Heart left ventricle (tissue), 16 donors: Measurements from ENCODE around the gene CUBN. TPM values are rescaled to one million over a fixed set of nuclear protein-coding genes. Genes with fewer than 3 reads are reported as not detected.
A peak's percentile ranks its signal among the peaks of the same experiment; 100 is the strongest.

Experiments
- ATAC-seq, 4 donors: fragments of 200-7000 bp; cut with Tn5 transposase; one replicate each; pipeline ENCODE4 v1.9.1; 2020 to 2022; ENCODE audit warnings: moderate library complexity in 4 of 4, mild to moderate bottlenecking in 3 of 4, moderate number of reproducible peaks in 1 of 4
- DNase-seq, 5 donors: peaks; one replicate each; pipeline ENCODE4 v3.0.0-alpha.2; 2020
- H3K27ac ChIP-seq, 12 donors: fragments of 200-600 bp; sonication (generic) in 4 of 12; one replicate each; pipeline versions ENCODE4 v1.5.0 to v1.8.0; 2016 to 2022; ENCODE audit warnings: mild to moderate bottlenecking in 2 of 12
- H3K27me3 ChIP-seq, 9 donors: fragments of 200-600 bp; sonication (generic) in 2 of 9; one replicate each; pipeline versions ENCODE4 v1.5.1 to v1.8.0; 2016 to 2022; ENCODE audit warnings: mild to moderate bottlenecking in 3 of 9
- H3K36me3 ChIP-seq, 9 donors: fragments of 200-600 bp; sonication (generic) in 2 of 9; one replicate each; pipeline versions ENCODE4 v1.5.0 to v1.8.0; 2018 to 2022; ENCODE audit warnings: mild to moderate bottlenecking in 2 of 9
- H3K4me1 ChIP-seq, 12 donors: fragments of 200-600 bp; sonication (generic) in 4 of 12; one replicate each; pipeline versions ENCODE4 v1.5.0 to v1.8.0; 2016 to 2022; ENCODE audit warnings: mild to moderate bottlenecking in 3 of 12
- H3K4me3 ChIP-seq, 12 donors: fragments of 200-600 bp; sonication (generic) in 4 of 12; one replicate each; pipeline versions ENCODE4 v1.5.0 to v1.8.0; 2017 to 2022; ENCODE audit warnings: mild to moderate bottlenecking in 9 of 12, moderate library complexity in 4 of 12
- H3K9me3 ChIP-seq, 12 donors: fragments of 200-600 bp; sonication (generic) in 4 of 12; one replicate each; pipeline versions ENCODE4 v1.5.0 to v1.8.0; 2016 to 2022; ENCODE audit warnings: mild to moderate bottlenecking in 1 of 12
- POLR2A ChIP-seq, 2 donors: fragments of 450-650 bp; IDR thresholded peaks; one replicate each; pipeline ENCODE4 v1.6.1; 2017; ENCODE audit warnings: antibody characterized with exemption in 2 of 2, mild to moderate bottlenecking in 2 of 2, moderate library complexity in 2 of 2
- WGBS, 4 donors: extraction: QIAGEN DNeasy Blood & Tissue Kit in 2 of 4; methylation state at CpG; one replicate each; pipeline versions ENCODE4 v1.1.5 to v1.1.7; 2013 to 2018; 5-methylcytosine and 5-hydroxymethylcytosine counted together
- intact Hi-C, 10 donors: fragments of 100-400 bp; cut with DNase I; formaldehyde crosslinking; loops; one replicate each; pipeline versions ENCODE4 v1.11.1 to v1.14.2; 2022
- polyA plus RNA-seq, 2 donors: library from polyadenylated mRNA; stranded (reverse); fragments of 200-250 nt; gene quantifications; one replicate each; pipeline ENCODE4 v1.2.3, GENCODE V29; 2013
- total RNA-seq, 9 donors: library from RNA; depleted of rRNA in 2 of 9; stranded (reverse); fragments of >200 nt in 2 of 9; fragmentation: NEBNext Ultra II Directional in 3 of 9; extraction: Animal tissue kit (Norgen Biotek cat#: 25700) in 3 of 9; gene quantifications; one replicate each; pipeline versions ENCODE4 v1.1.0 to v1.2.4, GENCODE V29; 2016 to 2023
- TF ChIP-seq, protein P1 (sequence below), 12 donors: fragments of 200-600 bp; sonication (generic) in 4 of 12; IDR thresholded peaks; one replicate each; pipeline versions ENCODE4 v1.5.0 to v1.8.0; 2018 to 2022; ENCODE audit warnings: antibody characterized with exemption in 12 of 12, mild to moderate bottlenecking in 5 of 12
- donor health status: ischemic (EF 13 %, LVEDD 7.1; RV severe dilation, severe dysfunction).
- donor health status: healthy with polysubstance abuse.
- donor health status: DM: no; HTN: yes; CAD: no.
- donor health status: DM: no; HTN: no; CAD: no.
- donor health status: ischemic (EF 25% LVEDD 6.9; RV normal size, moderate dysfunction).
- donor health status: ischemic (EF 25% LVEDD 5.7; RV mildly dilated, moderate dysfunction).
- donor health status: healthy.
- donor health status: DM: yes; HTN: yes; CAD: no.
- donor health status: ischemic (EF 35%, LVEDD 5.7; RV mildly dilated, moderate dysfunction).
- donor health status: nonischemic (EF 11% LVEDD 7.7; RV severe dilation, severe dysfunction).
- donor health status: DM: yes; HTN: yes; CAD: no.
- donor health status: PGD.
- donor health status: ischemic (EF 29% LVEDD 5.4; RV normal size, mild dysfunction).
- donor health status: nonischemic (EF 23%, LVEDD 6.1; RV moderate dilation, normal function).

CUBN gene
- total and polyA plus RNA-seq, 11 donors: 0.07 to 1.5 (median 0.44) TPM

DNA sequence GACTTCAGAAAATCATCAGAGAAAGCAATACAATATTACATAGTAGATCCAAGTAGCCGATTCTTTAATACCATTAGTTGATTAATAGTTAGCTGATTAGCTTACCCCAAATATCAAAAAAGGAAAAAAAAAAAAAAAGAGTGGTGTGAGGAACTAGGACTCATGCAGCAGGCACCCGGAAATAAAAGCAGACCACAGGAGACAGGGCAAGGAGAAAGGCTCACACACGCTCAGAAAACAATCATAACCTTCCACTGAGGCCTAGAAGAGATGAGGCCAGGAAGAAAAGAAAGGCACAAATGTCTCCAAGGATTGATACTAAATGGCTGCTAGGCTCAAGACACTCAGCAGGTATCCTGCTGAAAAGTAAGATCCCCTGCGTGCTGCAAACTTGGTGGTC is 45.9 kb upstream of the CUBN start:
- intact Hi-C loops: no loop called here
- no peaks in the 10 kb centered on the region for H3K27me3 ChIP-seq
- no peaks in the 10 kb centered on the region for H3K9me3 ChIP-seq
- H3K27ac ChIP-seq: no peak overlapping the region
- peak overlapping the region in 8 of 12 donors; percentile 1 to 32 (median 14) for H3K4me3 ChIP-seq
- ATAC-seq (no peak), DNase-seq (no peak)
- 55 to 63% (median 60%) methylated on average over 4 of the region's 4 CpGs for WGBS, 4 donors
- no peak for TF ChIP-seq POLR2A (IDR thresholded peaks at IDR 0.05)
- TF ChIP-seq, protein P1, sequence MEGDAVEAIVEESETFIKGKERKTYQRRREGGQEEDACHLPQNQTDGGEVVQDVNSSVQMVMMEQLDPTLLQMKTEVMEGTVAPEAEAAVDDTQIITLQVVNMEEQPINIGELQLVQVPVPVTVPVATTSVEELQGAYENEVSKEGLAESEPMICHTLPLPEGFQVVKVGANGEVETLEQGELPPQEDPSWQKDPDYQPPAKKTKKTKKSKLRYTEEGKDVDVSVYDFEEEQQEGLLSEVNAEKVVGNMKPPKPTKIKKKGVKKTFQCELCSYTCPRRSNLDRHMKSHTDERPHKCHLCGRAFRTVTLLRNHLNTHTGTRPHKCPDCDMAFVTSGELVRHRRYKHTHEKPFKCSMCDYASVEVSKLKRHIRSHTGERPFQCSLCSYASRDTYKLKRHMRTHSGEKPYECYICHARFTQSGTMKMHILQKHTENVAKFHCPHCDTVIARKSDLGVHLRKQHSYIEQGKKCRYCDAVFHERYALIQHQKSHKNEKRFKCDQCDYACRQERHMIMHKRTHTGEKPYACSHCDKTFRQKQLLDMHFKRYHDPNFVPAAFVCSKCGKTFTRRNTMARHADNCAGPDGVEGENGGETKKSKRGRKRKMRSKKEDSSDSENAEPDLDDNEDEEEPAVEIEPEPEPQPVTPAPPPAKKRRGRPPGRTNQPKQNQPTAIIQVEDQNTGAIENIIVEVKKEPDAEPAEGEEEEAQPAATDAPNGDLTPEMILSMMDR (IDR thresholded peaks at IDR 0.05): no peak
- no peaks in the 10 kb centered on the region for H3K36me3 ChIP-seq
- H3K4me1 ChIP-seq: peaks cover 0 to 13% (median 0%) of the 10 kb centered on the region in 12 donors

DNA sequence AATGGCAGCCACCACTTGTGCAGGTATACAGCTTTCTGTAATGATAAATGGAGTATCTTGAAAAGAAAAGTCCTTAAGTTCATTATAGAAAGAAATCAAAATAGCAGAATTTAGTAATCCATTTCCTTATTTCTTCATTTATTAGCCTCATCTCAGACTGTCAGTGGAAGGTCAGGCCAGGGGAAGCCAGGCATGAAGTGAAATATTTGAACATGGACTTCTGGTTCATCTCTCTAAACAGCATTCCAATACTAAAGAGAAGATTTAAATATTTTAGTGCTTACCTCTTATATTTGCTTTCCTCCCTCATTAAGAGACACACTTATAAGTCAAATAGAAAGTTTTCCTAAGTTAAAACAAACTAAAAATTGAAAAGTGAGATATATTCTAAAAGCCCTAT is 45.0 kb upstream of the CUBN start:
- H3K36me3 ChIP-seq: no peaks in the 10 kb centered on the region
- no peak for ATAC-seq
- TF ChIP-seq, protein P1 (IDR thresholded peaks at IDR 0.05): no peak
- TF ChIP-seq POLR2A (IDR thresholded peaks at IDR 0.05): no peak
- no peak for DNase-seq
- H3K27me3 ChIP-seq: no peaks in the 10 kb centered on the region
- intact Hi-C loops: no loop called here
- H3K27ac ChIP-seq: no peak overlapping the region
- H3K4me1 ChIP-seq: peaks cover 0 to 13% (median 0%) of the 10 kb centered on the region in 12 donors
- peak overlapping the region in 1 of 12 donors; percentile 18 for H3K4me3 ChIP-seq
- H3K9me3 ChIP-seq: no peaks in the 10 kb centered on the region

DNA sequence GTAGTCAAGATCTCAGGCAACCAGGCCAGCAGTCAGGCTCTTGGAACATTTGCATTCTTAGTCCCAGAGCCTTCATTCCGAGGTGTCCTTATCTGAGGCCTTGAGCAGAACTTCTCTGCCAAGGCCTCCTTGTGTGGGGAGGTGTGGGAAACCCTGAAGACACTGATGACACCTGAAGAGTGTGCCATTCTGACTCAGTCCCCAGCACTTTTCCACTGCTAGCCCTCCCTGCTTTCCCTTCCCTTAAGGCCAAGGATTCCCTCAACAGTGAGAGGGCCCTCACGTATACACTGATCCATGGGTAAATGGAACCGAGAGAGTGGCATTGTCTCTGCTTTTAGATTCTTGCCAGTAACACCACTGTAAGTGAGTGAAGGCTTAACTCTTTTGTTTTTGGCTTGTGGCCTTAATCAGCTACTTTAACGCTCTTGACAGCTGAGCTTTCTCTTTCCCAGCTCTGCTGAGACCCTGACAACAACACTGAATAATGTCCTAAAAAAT is 41.6 kb upstream of the CUBN start:
- peak overlapping the region in 1 of 12 donors; percentile 15 for H3K4me3 ChIP-seq
- H3K36me3 ChIP-seq: no peaks in the 10 kb centered on the region
- H3K27ac ChIP-seq: peak overlapping the region in 1 of 12 donors; percentile 1
- no peak for TF ChIP-seq POLR2A (IDR thresholded peaks at IDR 0.05)
- TF ChIP-seq, protein P1 (IDR thresholded peaks at IDR 0.05): no peak
- peaks cover 0 to 13% (median 0%) of the 10 kb centered on the region in 12 donors for H3K4me1 ChIP-seq
- ATAC-seq (no peak), DNase-seq (no peak)
- 57 to 67% (median 61%) methylated on average over 4 of the region's 4 CpGs for WGBS, 4 donors
- intact Hi-C loops: no loop called here
- no peaks in the 10 kb centered on the region for H3K9me3 ChIP-seq
- H3K27me3 ChIP-seq: no peaks in the 10 kb centered on the region

DNA sequence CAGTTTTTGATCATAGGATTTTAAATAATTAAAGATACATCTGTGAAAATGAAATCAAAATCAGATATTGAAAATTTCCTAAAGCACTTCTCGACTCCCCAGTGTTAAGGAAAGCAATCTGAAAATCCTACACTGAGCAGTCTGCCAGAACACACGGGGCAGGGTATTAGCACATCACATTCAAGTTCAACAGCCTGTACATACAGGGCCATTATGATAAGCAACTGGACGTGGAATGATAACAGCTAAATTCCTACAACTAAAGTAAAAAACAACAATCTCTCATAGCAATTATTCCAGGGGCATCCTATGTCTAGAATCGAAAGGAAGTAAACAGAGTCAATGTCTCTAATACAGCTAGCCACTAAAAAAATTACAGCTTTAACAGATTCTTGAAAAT is 40.2 kb upstream of the CUBN start:
- 54 to 58% (median 57%) methylated on average over 4 of the region's 4 CpGs for WGBS, 4 donors
- intact Hi-C loops: no loop called here
- Histone ChIP-seq H3K4me3 (no peak overlapping the region), H3K4me1 (no peaks in the 10 kb centered on the region), H3K36me3 (no peaks in the 10 kb centered on the region), H3K27me3 (no peaks in the 10 kb centered on the region), H3K9me3 (peaks cover 0 to 2% (median 0%) of the 10 kb centered on the region in 12 donors), H3K27ac (no peak overlapping the region)
- no peak for DNase-seq
- no peak for ATAC-seq
- TF ChIP-seq, protein P1 (IDR thresholded peaks at IDR 0.05): no peak
- no peak for TF ChIP-seq POLR2A (IDR thresholded peaks at IDR 0.05)
